GM18951 (cell line): ENCODE measurements around the gene WASF2.
"Not testable (repeated sequence)": the region's sequence is repeated elsewhere in the genome, so short reads cannot be mapped to it uniquely, and the experiment has no call there.

Experiments used
- POLR2A ChIP-seq: IDR thresholded peaks from 4 replicates; pipeline ENCODE4 v1.6.1; 2011; ENCODE audit warnings: mild to moderate bottlenecking; ENCODE audit not compliant: insufficient read length, insufficient read depth; ENCODE audit errors: extremely low read depth
- in situ Hi-C: fragments of 300-500 bp; cut with MboI; formaldehyde crosslinking; loops from one replicate; pipeline ENCODE4 v1.12.0; 2022; ENCODE audit warnings: low sequenced_read_pairs, mixed read lengths, inconsistent platforms; ENCODE audit not compliant: unreplicated experiment

WASF2 gene

GRCh38 chr1:27392778-27393635 lies 97.0 kb downstream of the WASF2 start:
- in situ Hi-C loops, result loop anchor here (5.0 kb wide), 1 partner anchor 91 kb away; no protein-coding TSS in a partner anchor
- TF ChIP-seq POLR2A, result no peak

- peak; percentile 25 for TF ChIP-seq POLR2A
- in situ Hi-C loops, result loop anchor here (5.0 kb wide), 1 partner anchor 90 kb away; no protein-coding TSS in a partner anchor
These were observed 97.7 kb downstream of the WASF2 start, which contains the start of gene GPR3 for GRCh38 chr1:27392096-27392777. GPR3 (plus strand) TSS chr1:27392622; CDS start chr1:27393799, 1,177 bp downstream.

DNA sequence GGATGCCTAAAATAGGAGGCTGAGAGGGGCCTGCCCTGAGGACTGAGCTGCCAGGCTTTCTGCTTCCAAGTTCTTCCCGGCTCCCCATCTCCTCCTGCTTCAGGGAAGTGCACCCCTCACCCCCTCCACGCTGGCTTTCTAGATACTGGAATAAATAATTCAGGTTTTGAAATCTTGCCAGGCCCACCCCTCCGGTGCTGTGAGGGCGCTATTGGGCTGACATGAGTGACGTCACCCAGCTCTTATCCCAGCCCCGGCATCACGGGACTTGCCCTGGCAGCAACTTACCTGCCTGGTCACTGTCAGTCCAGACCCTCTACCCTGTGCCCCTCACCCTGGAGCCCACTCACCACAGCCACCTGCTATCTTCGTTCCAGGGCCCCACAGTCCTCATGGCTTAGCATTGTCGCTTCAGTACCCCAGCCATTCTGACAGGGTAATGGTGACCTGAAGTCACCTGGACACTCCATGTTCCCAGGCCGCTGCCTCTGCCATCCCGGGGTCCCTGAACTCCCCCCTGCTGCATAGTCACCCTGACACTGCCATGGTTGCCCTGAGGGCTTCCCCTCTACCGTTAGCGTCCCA lies 98.4 kb downstream of the WASF2 start:
- in situ Hi-C loops, result loop anchor here (5.0 kb wide), 1 partner anchor 89 kb away; no protein-coding TSS in a partner anchor
- TF ChIP-seq POLR2A, result no peak

DNA sequence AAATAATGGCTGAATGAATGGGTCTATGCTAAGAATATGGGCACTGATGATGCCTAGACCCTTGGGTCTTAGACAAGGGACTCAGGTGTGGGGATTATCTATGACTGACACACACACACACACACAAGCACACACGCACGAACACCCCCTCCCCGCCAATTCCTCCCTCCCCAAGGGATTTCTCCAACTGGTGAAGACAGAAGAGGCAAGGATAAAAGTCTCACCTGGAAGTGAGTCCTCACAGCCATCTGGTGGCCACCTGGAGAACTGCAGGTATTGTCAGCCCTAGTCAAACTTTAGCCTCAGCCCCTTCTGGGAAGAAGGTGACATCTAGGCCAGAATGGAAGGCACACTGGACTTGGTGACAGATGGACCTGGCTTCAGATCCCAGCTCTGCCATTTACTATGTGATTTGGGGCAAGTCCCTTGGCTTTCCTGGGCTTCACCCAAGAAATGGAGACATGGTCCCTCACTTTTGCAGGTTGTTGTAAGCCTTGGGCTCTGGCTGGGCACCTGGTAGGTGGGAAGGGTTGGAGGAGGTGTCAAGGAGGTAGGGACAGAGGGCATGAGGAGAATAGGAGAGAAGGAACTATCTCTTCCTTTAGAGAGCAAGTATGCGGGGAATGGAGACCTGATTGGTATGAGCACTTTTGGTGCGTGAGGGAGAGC lies 101.5 kb downstream of the WASF2 start:
- in situ Hi-C loops, result no loop called here
- no peak for TF ChIP-seq POLR2A

DNA sequence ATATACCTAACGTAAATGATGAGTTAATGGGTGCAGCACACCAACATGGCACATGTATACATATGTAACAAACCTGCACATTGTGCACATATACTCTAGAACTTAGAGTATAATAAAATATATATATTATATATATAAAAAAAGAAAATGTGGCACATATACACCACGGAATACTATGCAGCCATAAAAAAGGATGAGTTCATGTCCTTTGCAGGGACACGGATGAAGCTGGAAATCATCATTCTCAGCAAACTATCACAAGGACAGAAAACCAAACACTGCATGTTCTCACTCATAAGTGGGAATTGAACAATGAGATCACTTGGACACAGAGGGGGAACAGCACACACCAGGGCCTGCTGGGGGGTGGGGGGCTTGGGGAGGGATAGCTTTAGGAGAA lies 105.2 kb downstream of the WASF2 start:
- in situ Hi-C loops, result not testable (repeated sequence)

DNA sequence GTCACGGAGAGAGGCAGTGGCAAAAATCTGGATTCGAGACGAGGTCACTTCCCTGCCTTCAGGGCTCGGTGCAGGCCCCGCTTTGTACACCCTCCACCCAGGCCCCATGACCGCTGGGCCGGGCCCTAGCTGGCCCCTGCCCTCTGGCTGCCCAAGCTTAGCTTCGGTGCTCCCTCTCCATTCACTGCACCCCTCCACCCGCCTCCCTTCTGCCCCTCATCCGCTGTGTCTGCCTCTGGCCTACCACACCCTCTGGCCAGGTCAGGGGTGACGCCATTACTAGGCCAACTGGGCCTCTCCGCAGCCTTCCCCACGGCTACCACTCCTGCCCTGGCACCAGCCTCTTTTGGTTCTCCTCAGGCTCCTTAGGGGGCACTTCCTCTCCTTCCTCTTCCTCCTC lies 106.3 kb downstream of the WASF2 start:
- in situ Hi-C loops, result no loop called here
- TF ChIP-seq POLR2A, result no peak

DNA sequence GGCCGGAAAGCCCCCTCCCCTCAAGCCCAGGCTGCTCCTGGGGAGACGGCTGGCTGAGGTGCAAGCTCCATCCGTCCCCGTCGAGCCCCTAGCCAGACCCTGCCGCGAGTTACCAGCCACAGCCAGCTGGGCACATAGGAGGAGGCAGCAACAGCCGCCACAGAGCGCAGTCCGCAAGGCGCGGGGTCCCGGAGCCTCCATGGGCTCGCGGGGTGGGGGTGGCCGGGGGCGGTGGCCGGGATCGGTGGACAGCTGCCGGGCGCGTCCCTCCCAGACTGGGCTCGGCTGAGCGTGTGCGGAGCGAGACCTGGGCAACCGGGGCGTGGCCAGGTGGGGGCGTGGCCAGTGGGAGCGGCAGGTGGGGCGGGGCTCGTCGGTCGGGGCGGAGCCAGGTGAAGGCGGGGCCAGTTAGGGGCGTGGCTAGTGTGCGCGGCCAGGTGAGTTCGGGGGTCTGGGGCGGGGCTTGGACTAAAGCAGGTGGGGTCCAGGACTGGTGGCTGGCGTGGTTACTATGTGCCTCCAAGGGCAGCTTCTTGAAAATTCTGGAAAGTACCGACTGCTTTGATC lies 106.8 kb downstream of the WASF2 start, which contains the start of gene CD164L2:
CD164L2 (minus strand) TSS at position 295 of the 567 bp plus-strand sequence; CDS start at position 201, 94 bp downstream.
- in situ Hi-C loops, result no loop called here
- TF ChIP-seq POLR2A, result no peak

DNA sequence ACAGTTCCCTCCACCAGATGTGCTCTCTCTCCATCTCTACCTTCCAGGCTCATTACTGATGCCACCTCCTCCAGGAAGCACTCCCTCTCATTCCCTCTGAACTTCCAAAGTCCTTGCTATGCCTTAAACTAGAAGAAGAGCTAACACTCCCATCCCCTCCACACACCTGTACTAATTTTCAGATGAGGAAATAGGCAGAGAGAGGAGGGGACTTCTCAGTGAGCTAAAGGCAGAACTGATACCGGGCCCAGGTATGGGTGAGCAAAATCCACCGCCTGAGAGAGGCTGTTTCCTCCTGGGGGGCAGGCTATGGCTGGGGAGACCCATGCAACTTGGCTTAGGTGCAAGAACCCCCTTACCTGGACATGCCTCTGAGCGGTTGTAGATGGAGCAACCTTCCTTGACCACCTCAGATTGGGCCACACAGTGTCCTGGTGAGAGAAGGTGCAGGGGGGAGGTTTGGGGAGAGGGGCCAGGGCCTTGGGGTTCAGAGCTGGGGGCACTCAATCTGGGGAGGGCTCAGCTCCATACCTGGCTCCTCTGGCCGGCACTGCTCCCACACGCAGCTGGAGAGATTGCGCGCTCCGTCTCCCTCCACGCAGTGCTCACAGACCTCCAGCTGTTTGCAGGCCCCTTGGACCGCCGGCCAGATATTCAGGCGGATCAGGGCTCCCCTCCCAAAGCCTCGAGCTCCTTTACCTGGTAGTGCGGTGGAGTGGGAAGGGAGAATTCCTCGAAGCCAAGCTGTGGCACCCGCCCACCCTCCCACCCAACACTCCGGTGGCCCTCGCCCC lies 107.8 kb downstream of the WASF2 start:
- TF ChIP-seq POLR2A, result no peak
- in situ Hi-C loops, result no loop called here

DNA sequence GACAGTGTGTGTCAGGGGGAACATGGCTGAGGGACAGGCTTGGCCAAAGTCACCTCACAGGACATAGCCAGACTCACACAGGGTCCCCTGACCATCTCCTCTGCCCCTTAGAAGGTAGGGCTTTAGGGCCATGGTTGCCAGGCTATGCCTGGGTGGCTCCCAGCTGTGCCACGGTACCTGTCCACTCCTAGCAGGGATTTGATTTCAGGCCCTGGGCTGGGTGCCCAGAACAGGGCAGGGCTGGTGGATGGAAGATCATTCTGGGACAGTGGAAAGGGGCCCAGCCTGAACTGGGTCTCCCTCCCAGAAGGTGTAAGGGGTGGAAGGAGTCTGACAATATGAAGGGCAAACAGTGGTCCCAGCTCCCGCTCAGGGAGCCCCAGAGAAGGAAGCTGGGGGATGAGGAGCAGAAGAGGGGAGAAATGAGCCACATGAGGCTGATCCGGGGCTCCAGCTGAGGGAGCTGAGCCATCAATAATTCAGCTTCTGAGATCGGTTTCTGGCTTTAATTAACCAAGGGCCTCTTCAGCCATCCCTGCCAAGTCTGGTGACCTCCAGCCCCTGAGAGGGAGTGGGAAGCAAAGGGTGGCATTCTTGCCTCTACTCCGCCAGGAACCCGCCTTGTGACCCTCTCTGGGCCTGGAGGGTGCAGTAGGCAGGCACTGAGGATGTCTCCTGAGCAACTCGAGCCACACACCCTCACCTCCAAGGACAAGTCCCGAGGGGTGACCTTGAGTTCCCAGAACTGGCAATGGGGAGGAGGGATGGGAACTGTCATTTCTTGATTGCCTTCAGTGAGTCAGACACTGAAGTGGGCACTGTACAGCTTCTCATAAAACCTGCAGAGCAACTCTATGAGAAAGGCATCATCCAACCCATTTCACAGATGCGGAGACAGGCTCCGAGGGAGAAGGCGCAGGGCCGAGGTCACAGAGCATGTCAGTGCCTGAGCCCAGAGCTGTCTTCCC lies 108.9 kb downstream of the WASF2 start:
- in situ Hi-C loops, result no loop called here
- TF ChIP-seq POLR2A, result no peak

GRCh38 chr1:27380224-27380623 lies 109.7 kb downstream of the WASF2 start:
- TF ChIP-seq POLR2A, result no peak
- in situ Hi-C loops, result no loop called here

DNA sequence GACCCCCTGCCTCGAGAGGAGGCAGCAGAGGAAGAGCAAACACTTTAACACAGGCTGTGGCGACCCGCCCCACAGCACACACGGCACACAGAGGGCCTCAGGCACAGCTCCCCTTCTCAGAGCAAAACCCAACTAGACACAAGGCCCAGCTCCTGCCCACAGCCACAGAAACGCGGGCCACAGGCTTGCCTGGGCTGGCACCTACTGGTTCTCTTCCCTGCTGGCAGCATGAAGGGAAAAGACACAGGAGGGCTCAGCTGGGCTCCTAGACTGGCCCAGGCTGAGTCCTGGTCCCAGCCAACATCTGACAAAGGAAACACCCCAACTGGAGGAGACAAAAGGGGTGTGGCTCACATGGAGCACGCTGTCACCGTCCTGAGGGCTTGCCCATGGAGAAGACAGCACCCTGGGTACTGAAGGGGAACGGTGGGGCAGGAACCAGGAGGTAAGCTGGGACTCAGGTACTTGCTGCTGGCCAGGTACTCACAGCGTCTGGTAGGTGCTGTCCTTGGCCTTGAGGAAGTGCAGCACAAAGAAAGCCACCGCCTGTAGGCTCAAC lies 110.3 kb downstream of the WASF2 start:
- no peak for TF ChIP-seq POLR2A
- in situ Hi-C loops, result no loop called here
